HEK293 (cell line): ENCODE data around the gene JUND.

Experiments used
- BCL11A ChIP-seq: fragments of 450-650 bp; formaldehyde crosslinking; IDR thresholded peaks from 2 replicates; pipeline ENCODE4 v1.5.1; 2016; ENCODE audit warnings: low read depth, missing biosample characterization, missing genetic modification characterization
- ELK4 ChIP-seq: IDR thresholded peaks from 2 replicates; pipeline ENCODE4 v1.6.1; 2011; ENCODE audit warnings: mild to moderate bottlenecking, low read depth, low read length, borderline replicate concordance
- PRDM10 ChIP-seq: fragments of 450-650 bp; formaldehyde crosslinking; IDR thresholded peaks from 2 replicates; pipeline ENCODE4 v1.5.1; 2016; ENCODE audit warnings: missing biosample characterization, missing genetic modification characterization
- ZBTB21 ChIP-seq: fragments of 450-650 bp; formaldehyde crosslinking; IDR thresholded peaks from 2 replicates; pipeline ENCODE4 v1.5.1; 2017; ENCODE audit warnings: missing biosample characterization, missing genetic modification characterization
- ZBTB44 ChIP-seq: fragments of 450-650 bp; IDR thresholded peaks from 2 replicates; pipeline ENCODE4 v1.5.1; 2018; ENCODE audit warnings: missing biosample characterization, mild to moderate bottlenecking, missing genetic modification characterization
- ZBTB49 ChIP-seq: fragments of 450-650 bp; formaldehyde crosslinking; IDR thresholded peaks from 2 replicates; pipeline ENCODE4 v1.5.1; 2016; ENCODE audit warnings: missing biosample characterization, missing genetic modification characterization, low read depth
- ZFP3 ChIP-seq: fragments of 450-650 bp; formaldehyde crosslinking; IDR thresholded peaks from 2 replicates; pipeline ENCODE4 v1.5.1; 2016; ENCODE audit warnings: low read depth, missing biosample characterization, missing genetic modification characterization
- ZNF121 ChIP-seq: fragments of 450-650 bp; formaldehyde crosslinking; IDR thresholded peaks from 2 replicates; pipeline ENCODE4 v1.5.1; 2016; ENCODE audit warnings: missing biosample characterization, missing genetic modification characterization
- ZNF174 ChIP-seq: fragments of 450-650 bp; formaldehyde crosslinking; IDR thresholded peaks from 2 replicates; pipeline ENCODE4 v1.5.0; 2017; ENCODE audit warnings: missing biosample characterization, mild to moderate bottlenecking, missing genetic modification characterization
- ZNF175 ChIP-seq: fragments of 450-650 bp; formaldehyde crosslinking; IDR thresholded peaks from 2 replicates; pipeline ENCODE4 v1.5.1; 2016; ENCODE audit warnings: missing biosample characterization, missing genetic modification characterization
- ZNF23 ChIP-seq: fragments of 450-650 bp; formaldehyde crosslinking; IDR thresholded peaks from 2 replicates; pipeline ENCODE4 v1.5.1; 2016; ENCODE audit warnings: missing biosample characterization, missing genetic modification characterization, borderline replicate concordance
- ZNF266 ChIP-seq: fragments of 450-650 bp; formaldehyde crosslinking; IDR thresholded peaks from 2 replicates; pipeline ENCODE4 v1.5.1; 2016; ENCODE audit warnings: missing biosample characterization, missing genetic modification characterization, low read depth
- ZNF335 ChIP-seq: fragments of 450-650 bp; formaldehyde crosslinking; conservative IDR thresholded peaks from 2 replicates; pipeline ENCODE4 v1.5.1; 2016; ENCODE audit warnings: missing biosample characterization, missing genetic modification characterization
- ZNF394 ChIP-seq: fragments of 450-650 bp; formaldehyde crosslinking; IDR thresholded peaks from 2 replicates; pipeline ENCODE4 v1.5.1; 2016; ENCODE audit warnings: missing biosample characterization, missing genetic modification characterization, mild to moderate bottlenecking, moderate library complexity, borderline replicate concordance
- ZNF449 ChIP-seq: fragments of 450-650 bp; formaldehyde crosslinking; IDR thresholded peaks from 2 replicates; pipeline ENCODE4 v1.5.1; 2017; ENCODE audit warnings: missing biosample characterization, mild to moderate bottlenecking, missing genetic modification characterization, moderate library complexity
- ZNF558 ChIP-seq: fragments of 450-650 bp; formaldehyde crosslinking; IDR thresholded peaks from 2 replicates; pipeline ENCODE4 v1.5.1; 2016; ENCODE audit warnings: missing biosample characterization, missing genetic modification characterization
- ZNF585B ChIP-seq: fragments of 450-650 bp; formaldehyde crosslinking; IDR thresholded peaks from 2 replicates; pipeline ENCODE4 v1.5.1; 2016; ENCODE audit warnings: missing biosample characterization, missing genetic modification characterization
- ZNF596 ChIP-seq: fragments of 450-650 bp; IDR thresholded peaks from 2 replicates; pipeline ENCODE4 v1.5.0; 2018; ENCODE audit warnings: missing biosample characterization, mild to moderate bottlenecking, missing genetic modification characterization, moderate library complexity
- ZNF639 ChIP-seq: fragments of 450-650 bp; formaldehyde crosslinking; IDR thresholded peaks from 2 replicates; pipeline ENCODE4 v1.5.1; 2016; ENCODE audit warnings: missing biosample characterization, missing genetic modification characterization
- ZNF768 ChIP-seq: fragments of 450-650 bp; formaldehyde crosslinking; IDR thresholded peaks from 2 replicates; pipeline ENCODE4 v1.5.1; 2018; ENCODE audit warnings: missing biosample characterization, mild to moderate bottlenecking, missing genetic modification characterization
- ZNF843 ChIP-seq: fragments of 450-650 bp; formaldehyde crosslinking; IDR thresholded peaks from 2 replicates; pipeline ENCODE4 v1.5.1; 2016; ENCODE audit warnings: missing biosample characterization, missing genetic modification characterization
- TF ChIP-seq, protein P1 (sequence below): fragments of 450-650 bp; formaldehyde crosslinking; IDR thresholded peaks from 2 replicates; pipeline ENCODE4 v1.5.1; 2016; ENCODE audit warnings: missing biosample characterization, missing genetic modification characterization
- TF ChIP-seq, protein P2 (sequence below): fragments of 450-650 bp; formaldehyde crosslinking; IDR thresholded peaks from 2 replicates; pipeline ENCODE4 v1.5.1; 2016; ENCODE audit warnings: missing biosample characterization, missing genetic modification characterization

JUND gene

GRCh38 chr19:18279516-18280246, 1.7 kb downstream of the JUND start (continued):
- TF ChIP-seq ZNF449 = no peak
- TF ChIP-seq PRDM10 (tag by site-specific recombination) = peak; percentile 94
- TF ChIP-seq ZNF585B (tag by site-specific recombination) = no peak
- no peak for TF ChIP-seq ELK4
- TF ChIP-seq, protein P1, sequence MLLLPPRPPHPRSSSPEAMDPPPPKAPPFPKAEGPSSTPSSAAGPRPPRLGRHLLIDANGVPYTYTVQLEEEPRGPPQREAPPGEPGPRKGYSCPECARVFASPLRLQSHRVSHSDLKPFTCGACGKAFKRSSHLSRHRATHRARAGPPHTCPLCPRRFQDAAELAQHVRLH (tag by site-specific recombination) = no peak
- peak; percentile 46; the same call in 1 of the 2 replicates for TF ChIP-seq ZNF335 (tag by site-specific recombination)
- peak; percentile 63; the same call in 1 of the 2 replicates for TF ChIP-seq ZNF639 (tag by site-specific recombination)
- TF ChIP-seq ZNF266 (tag by site-specific recombination) = no peak
- no peak for TF ChIP-seq ZNF596
- TF ChIP-seq ZNF23 (tag by site-specific recombination) = no peak
- no peak for TF ChIP-seq ZNF174 (tag by site-specific recombination)
- TF ChIP-seq ZNF121 (tag by site-specific recombination) = no peak
- no peak; the same call in 1 of the 2 replicates for TF ChIP-seq ZBTB21 (tag by site-specific recombination)
- TF ChIP-seq ZFP3 (tag by site-specific recombination) = no peak
- TF ChIP-seq ZNF558 (tag by site-specific recombination) = no peak; the same call in 1 of the 2 replicates
- TF ChIP-seq ZBTB44 = no peak
- TF ChIP-seq, protein P2, sequence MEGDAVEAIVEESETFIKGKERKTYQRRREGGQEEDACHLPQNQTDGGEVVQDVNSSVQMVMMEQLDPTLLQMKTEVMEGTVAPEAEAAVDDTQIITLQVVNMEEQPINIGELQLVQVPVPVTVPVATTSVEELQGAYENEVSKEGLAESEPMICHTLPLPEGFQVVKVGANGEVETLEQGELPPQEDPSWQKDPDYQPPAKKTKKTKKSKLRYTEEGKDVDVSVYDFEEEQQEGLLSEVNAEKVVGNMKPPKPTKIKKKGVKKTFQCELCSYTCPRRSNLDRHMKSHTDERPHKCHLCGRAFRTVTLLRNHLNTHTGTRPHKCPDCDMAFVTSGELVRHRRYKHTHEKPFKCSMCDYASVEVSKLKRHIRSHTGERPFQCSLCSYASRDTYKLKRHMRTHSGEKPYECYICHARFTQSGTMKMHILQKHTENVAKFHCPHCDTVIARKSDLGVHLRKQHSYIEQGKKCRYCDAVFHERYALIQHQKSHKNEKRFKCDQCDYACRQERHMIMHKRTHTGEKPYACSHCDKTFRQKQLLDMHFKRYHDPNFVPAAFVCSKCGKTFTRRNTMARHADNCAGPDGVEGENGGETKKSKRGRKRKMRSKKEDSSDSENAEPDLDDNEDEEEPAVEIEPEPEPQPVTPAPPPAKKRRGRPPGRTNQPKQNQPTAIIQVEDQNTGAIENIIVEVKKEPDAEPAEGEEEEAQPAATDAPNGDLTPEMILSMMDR (tag by site-specific recombination) = peak; percentile 92
- TF ChIP-seq BCL11A = no peak
- TF ChIP-seq ZNF394 (tag by site-specific recombination) = no peak; the same call in 1 of the 2 replicates
- TF ChIP-seq ZBTB49 (tag by site-specific recombination) = no peak
- TF ChIP-seq ZNF768 (tag by site-specific recombination) = no peak
- no peak for TF ChIP-seq ZNF175
- TF ChIP-seq ZNF843 = no peak; the same call in 1 of the 2 replicates
